ENCODE results near the gene HAUS7. TPM values are rescaled to one million over a fixed set of nuclear protein-coding genes. Genes with fewer than 3 reads are reported as not detected.

HAUS7 gene
- polyA plus RNA-seq, 1 donor = 27.5 TPM

GRCh38 chrX:153500676-153501280, 30.4 kb upstream of the HAUS7 start:
- DNase-seq = no peak

- no peak for DNase-seq
These were observed 29.5 kb upstream of the HAUS7 start for GRCh38 chrX:153499876-153500275.

- DNase-seq = no peak
These were observed 29.0 kb upstream of the HAUS7 start for GRCh38 chrX:153499341-153499740.

- no peak for DNase-seq
These were observed 28.1 kb upstream of the HAUS7 start for GRCh38 chrX:153498453-153498852.

GRCh38 chrX:153496590-153496959, 26.2 kb upstream of the HAUS7 start:
- DNase-seq = no peak

GRCh38 chrX:153495903-153496589, 25.7 kb upstream of the HAUS7 start:
- DNase-seq = no peak

GRCh38 chrX:153495362-153495751, 25.0 kb upstream of the HAUS7 start:
- no peak for DNase-seq

- DNase-seq = peak; percentile 31
These were observed 24.4 kb upstream of the HAUS7 start, which contains the start of gene BGN for GRCh38 chrX:153494541-153495361. TSS of gene BGN (plus strand) at chrX:153494980. CDS start at chrX:153504632, 9,652 bp downstream.

- no peak for DNase-seq
These were observed 23.7 kb upstream of the HAUS7 start for GRCh38 chrX:153494061-153494460.

- DNase-seq = no peak
These were observed 22.7 kb upstream of the HAUS7 start for GRCh38 chrX:153493085-153493484.

GRCh38 chrX:153492543-153492942, 22.2 kb upstream of the HAUS7 start:
- DNase-seq = no peak

GRCh38 chrX:153491918-153492317, 21.5 kb upstream of the HAUS7 start:
- no peak for DNase-seq

GRCh38 chrX:153491351-153491914, 21.1 kb upstream of the HAUS7 start:
- no peak for DNase-seq

GRCh38 chrX:153490217-153490930, 20.0 kb upstream of the HAUS7 start:
- DNase-seq = no peak

- peak; percentile 44 for DNase-seq
These were observed 18.0 kb upstream of the HAUS7 start for GRCh38 chrX:153488231-153488914.

GRCh38 chrX:153487590-153488071, 17.3 kb upstream of the HAUS7 start:
- no peak for DNase-seq

GRCh38 chrX:153486171-153486570, 15.8 kb upstream of the HAUS7 start:
- DNase-seq = no peak

- no peak for DNase-seq
These were observed 15.2 kb upstream of the HAUS7 start for GRCh38 chrX:153485396-153486080.

- no peak for DNase-seq
These were observed 12.1 kb upstream of the HAUS7 start for GRCh38 chrX:153482376-153483015.

GRCh38 chrX:153481043-153481442, 10.7 kb upstream of the HAUS7 start:
- no peak for DNase-seq

Data from left kidney (tissue), 2 donors.